Esophagus muscularis mucosa (tissue), 4 donors: ENCODE results near the gene ST6GALNAC3. TPM values are rescaled to one million over a fixed set of nuclear protein-coding genes. Genes with fewer than 3 reads are reported as not detected.
"Not testable (repeated sequence)": the region's sequence is repeated elsewhere in the genome, so short reads cannot be mapped to it uniquely, and the experiment has no call there.

Experiments used
- DNase-seq: peaks from one replicate; pipeline ENCODE4 v3.0.0-alpha.2; 2017; ENCODE audit errors: extremely low spot score
- H3K27ac ChIP-seq, 4 donors: fragments of 200-600 bp; sonication (generic); replicated peaks in 1 of 4; 1 replicate in 3 of 4; 2 replicates in 1 of 4; pipeline ENCODE4 v1.5.1; 2016 to 2019; ENCODE audit warnings: mild to moderate bottlenecking in 1 of 4
- H3K27me3 ChIP-seq, 4 donors: fragments of 200-600 bp; sonication (generic); one replicate each; pipeline versions ENCODE4 v1.5.1 to v1.6.0; 2016 to 2019
- H3K36me3 ChIP-seq, 4 donors: fragments of 200-600 bp; sonication (generic); one replicate each; pipeline ENCODE4 v1.5.1; 2016 to 2019
- H3K4me1 ChIP-seq, 4 donors: fragments of 200-600 bp; sonication (generic); one replicate each; pipeline ENCODE4 v1.5.1; 2016 to 2019
- H3K4me3 ChIP-seq, 4 donors: fragments of 200-600 bp; sonication (generic); 1 replicate in 2 of 4; 2 replicates in 2 of 4; pipeline ENCODE4 v1.5.1; 2016 to 2019; ENCODE audit warnings: mild to moderate bottlenecking in 4 of 4, moderate library complexity in 1 of 4
- H3K9me3 ChIP-seq, 4 donors: fragments of 200-600 bp; sonication (generic); 1 replicate in 3 of 4; 2 replicates in 1 of 4; pipeline ENCODE4 v1.5.1; 2016 to 2019
- CTCF ChIP-seq, 3 experiments: fragments of 200-600 bp in 2 of 3; fragments of 450-650 bp in 1 of 3; sonication (generic) in 2 of 3; IDR thresholded peaks; one replicate each; pipeline ENCODE4 v1.5.1; 2017 to 2019; ENCODE audit warnings: antibody characterized with exemption in 3 of 3, mild to moderate bottlenecking in 2 of 3, moderate library complexity in 1 of 3
- EP300 ChIP-seq: sonication (generic); formaldehyde crosslinking; IDR thresholded peaks from one replicate; pipeline ENCODE4 v1.6.1; 2017; ENCODE audit warnings: antibody characterized with exemption
- POLR2A ChIP-seq: fragments of 450-650 bp; IDR thresholded peaks from one replicate; pipeline ENCODE4 v1.6.1; 2017; ENCODE audit warnings: antibody characterized with exemption, moderate library complexity, mild to moderate bottlenecking, low read depth
- POLR2AphosphoS5 ChIP-seq, 2 donors: sonication (generic); formaldehyde crosslinking; IDR thresholded peaks; one replicate each; pipeline ENCODE4 v1.6.1; 2017; ENCODE audit warnings: antibody characterized with exemption in 2 of 2
- WGBS: methylation state at CpG from one replicate; pipeline ENCODE4 v1.1.5; 2018; 5-methylcytosine and 5-hydroxymethylcytosine counted together
- intact Hi-C: fragments of 100-400 bp; cut with DNase I; formaldehyde crosslinking; loops from one replicate; pipeline ENCODE4 v1.15.1; 2023
- total RNA-seq, 4 donors: library from RNA; depleted of rRNA; stranded (reverse); fragments of >200 nt; gene quantifications; one replicate each; pipeline versions ENCODE4 v1.1.0 to v1.2.1, GENCODE V29; 2016

ST6GALNAC3 gene
- total RNA-seq, 4 donors from 2014 or later = 2.1 to 6.8 (median 4.8) TPM

- WGBS = 85% methylated on average over 3 of the region's 3 CpGs
- DNase-seq = no peak
- Histone ChIP-seq H3K36me3 (no peaks in the 10 kb centered on the region), H3K9me3 (peaks cover 0 to 15% (median 8%) of the 10 kb centered on the region in 4 donors), H3K4me1 (no peaks in the 10 kb centered on the region), H3K27ac (no peak overlapping the region), H3K4me3 (no peak overlapping the region), H3K27me3 (no peaks in the 10 kb centered on the region)
- intact Hi-C loops = no loop called here
- TF ChIP-seq POLR2AphosphoS5 (IDR thresholded peaks at IDR 0.05) (no peak), POLR2A (no peak), EP300 (no peak), CTCF (IDR thresholded peaks at IDR 0.05) (no peak)
These were observed 164.9 kb downstream of the ST6GALNAC3 start for GRCh38 chr1:76239470-76239918.

- intact Hi-C loops = no loop called here
- Histone ChIP-seq H3K4me1 (no peaks in the 10 kb centered on the region), H3K27ac (no peak overlapping the region), H3K4me3 (no peak overlapping the region), H3K36me3 (no peaks in the 10 kb centered on the region), H3K9me3 (peaks cover 0 to 18% (median 13%) of the 10 kb centered on the region in 4 donors), H3K27me3 (no peaks in the 10 kb centered on the region)
- no peak for DNase-seq
- TF ChIP-seq POLR2A (no peak), POLR2AphosphoS5 (IDR thresholded peaks at IDR 0.05) (no peak), EP300 (no peak), CTCF (IDR thresholded peaks at IDR 0.05) (no peak)
- 87% methylated on average over 1 of the region's 1 CpG for WGBS
These were observed 165.8 kb downstream of the ST6GALNAC3 start for GRCh38 chr1:76240316-76240715.

GRCh38 chr1:76242587-76242986 lies 168.0 kb downstream of the ST6GALNAC3 start:
- H3K36me3 ChIP-seq, H3K27ac ChIP-seq, H3K4me1 ChIP-seq, H3K27me3 ChIP-seq, DNase-seq, H3K4me3 ChIP-seq, intact Hi-C loops: not testable (repeated sequence)
- WGBS = 94% methylated on average over 1 of the region's 1 CpG
- H3K9me3 ChIP-seq = peaks cover 0 to 19% (median 13%) of the 10 kb centered on the region in 4 donors

GRCh38 chr1:76247261-76247852 lies 172.8 kb downstream of the ST6GALNAC3 start:
- 87% methylated on average over 4 of the region's 5 CpGs for WGBS
- Histone ChIP-seq H3K27me3 (no peaks in the 10 kb centered on the region), H3K27ac (no peak overlapping the region), H3K4me3 (no peak overlapping the region), H3K9me3 (peaks cover 0 to 19% (median 13%) of the 10 kb centered on the region in 4 donors), H3K4me1 (peaks cover 0 to 16% (median 14%) of the 10 kb centered on the region in 4 donors), H3K36me3 (no peaks in the 10 kb centered on the region)
- no peak for TF ChIP-seq POLR2A
- TF ChIP-seq CTCF (IDR thresholded peaks at IDR 0.05) = no peak
- no peak for TF ChIP-seq POLR2AphosphoS5 (IDR thresholded peaks at IDR 0.05)
- no peak for TF ChIP-seq EP300
- intact Hi-C loops = no loop called here
- DNase-seq = no peak

- H3K27me3 ChIP-seq = no peaks in the 10 kb centered on the region
- H3K27ac ChIP-seq = peak overlapping the region in 1 of 4 donors; percentile 15
- TF ChIP-seq POLR2A (no peak), POLR2AphosphoS5 (IDR thresholded peaks at IDR 0.05) (no peak), EP300 (no peak), CTCF (IDR thresholded peaks at IDR 0.05) (no peak)
- peaks cover 0 to 1% (median 0%) of the 10 kb centered on the region in 4 donors for H3K9me3 ChIP-seq
- WGBS = 8% methylated on average over 2 of the region's 2 CpGs
- H3K4me3 ChIP-seq = no peak overlapping the region
- H3K36me3 ChIP-seq = no peaks in the 10 kb centered on the region
- peaks cover 0 to 26% (median 24%) of the 10 kb centered on the region in 4 donors for H3K4me1 ChIP-seq
- intact Hi-C loops = no loop called here
- no peak for DNase-seq
These were observed 175.7 kb downstream of the ST6GALNAC3 start for GRCh38 chr1:76250271-76250670.
